ENCODE measurements around the gene LGMN. TPM values are rescaled to one million over a fixed set of nuclear protein-coding genes. Genes with fewer than 3 reads are reported as not detected.

LGMN gene
- total and polyA plus RNA-seq, 9 of the 15 experiments (the other 6 are each of a cell fraction or from before 2014, with no cell fraction given), result 0.05 to 1.4 (median 0.43) TPM; not detected in 2

- TF ChIP-seq, protein P1, sequence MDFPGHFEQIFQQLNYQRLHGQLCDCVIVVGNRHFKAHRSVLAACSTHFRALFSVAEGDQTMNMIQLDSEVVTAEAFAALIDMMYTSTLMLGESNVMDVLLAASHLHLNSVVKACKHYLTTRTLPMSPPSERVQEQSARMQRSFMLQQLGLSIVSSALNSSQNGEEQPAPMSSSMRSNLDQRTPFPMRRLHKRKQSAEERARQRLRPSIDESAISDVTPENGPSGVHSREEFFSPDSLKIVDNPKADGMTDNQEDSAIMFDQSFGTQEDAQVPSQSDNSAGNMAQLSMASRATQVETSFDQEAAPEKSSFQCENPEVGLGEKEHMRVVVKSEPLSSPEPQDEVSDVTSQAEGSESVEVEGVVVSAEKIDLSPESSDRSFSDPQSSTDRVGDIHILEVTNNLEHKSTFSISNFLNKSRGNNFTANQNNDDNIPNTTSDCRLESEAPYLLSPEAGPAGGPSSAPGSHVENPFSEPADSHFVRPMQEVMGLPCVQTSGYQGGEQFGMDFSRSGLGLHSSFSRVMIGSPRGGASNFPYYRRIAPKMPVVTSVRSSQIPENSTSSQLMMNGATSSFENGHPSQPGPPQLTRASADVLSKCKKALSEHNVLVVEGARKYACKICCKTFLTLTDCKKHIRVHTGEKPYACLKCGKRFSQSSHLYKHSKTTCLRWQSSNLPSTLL (IDR thresholded peaks at IDR 0.05), result no peak
- TF ChIP-seq PHTF2 (CRISPR knock-in tag; IDR thresholded peaks at IDR 0.05) (no peak), NR1H2 (CRISPR knock-in tag; IDR thresholded peaks at IDR 0.05) (no peak), PHF8 (IDR thresholded peaks at IDR 0.05; ENCODE audit: borderline replicate concordance, low read length) (peak; percentile 83; the same call in 1 of the 2 replicates), ZNF133 (CRISPR knock-in tag; IDR thresholded peaks at IDR 0.05) (no peak), FOSL1 (tag; conservative IDR thresholded peaks at IDR 0.05) (no peak), ZFP36 (IDR thresholded peaks at IDR 0.05; ENCODE audit: low read depth, low read length, partially characterized antibody) (no peak), ZNF174 (CRISPR knock-in tag; IDR thresholded peaks at IDR 0.05) (no peak), NCOA4 (IDR thresholded peaks at IDR 0.05; ENCODE audit: partially characterized antibody) (no peak), ZZZ3 (IDR thresholded peaks at IDR 0.05) (no peak), NRF1 (conservative IDR thresholded peaks at IDR 0.05 in 1 of 2, IDR thresholded peaks at IDR 0.05 in 1 of 2) (peak; percentile 93 to 95)
- TF ChIP-seq, protein P2, sequence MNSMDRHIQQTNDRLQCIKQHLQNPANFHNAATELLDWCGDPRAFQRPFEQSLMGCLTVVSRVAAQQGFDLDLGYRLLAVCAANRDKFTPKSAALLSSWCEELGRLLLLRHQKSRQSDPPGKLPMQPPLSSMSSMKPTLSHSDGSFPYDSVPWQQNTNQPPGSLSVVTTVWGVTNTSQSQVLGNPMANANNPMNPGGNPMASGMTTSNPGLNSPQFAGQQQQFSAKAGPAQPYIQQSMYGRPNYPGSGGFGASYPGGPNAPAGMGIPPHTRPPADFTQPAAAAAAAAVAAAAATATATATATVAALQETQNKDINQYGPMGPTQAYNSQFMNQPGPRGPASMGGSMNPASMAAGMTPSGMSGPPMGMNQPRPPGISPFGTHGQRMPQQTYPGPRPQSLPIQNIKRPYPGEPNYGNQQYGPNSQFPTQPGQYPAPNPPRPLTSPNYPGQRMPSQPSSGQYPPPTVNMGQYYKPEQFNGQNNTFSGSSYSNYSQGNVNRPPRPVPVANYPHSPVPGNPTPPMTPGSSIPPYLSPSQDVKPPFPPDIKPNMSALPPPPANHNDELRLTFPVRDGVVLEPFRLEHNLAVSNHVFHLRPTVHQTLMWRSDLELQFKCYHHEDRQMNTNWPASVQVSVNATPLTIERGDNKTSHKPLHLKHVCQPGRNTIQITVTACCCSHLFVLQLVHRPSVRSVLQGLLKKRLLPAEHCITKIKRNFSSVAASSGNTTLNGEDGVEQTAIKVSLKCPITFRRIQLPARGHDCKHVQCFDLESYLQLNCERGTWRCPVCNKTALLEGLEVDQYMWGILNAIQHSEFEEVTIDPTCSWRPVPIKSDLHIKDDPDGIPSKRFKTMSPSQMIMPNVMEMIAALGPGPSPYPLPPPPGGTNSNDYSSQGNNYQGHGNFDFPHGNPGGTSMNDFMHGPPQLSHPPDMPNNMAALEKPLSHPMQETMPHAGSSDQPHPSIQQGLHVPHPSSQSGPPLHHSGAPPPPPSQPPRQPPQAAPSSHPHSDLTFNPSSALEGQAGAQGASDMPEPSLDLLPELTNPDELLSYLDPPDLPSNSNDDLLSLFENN (IDR thresholded peaks at IDR 0.05; ENCODE audit: low read depth in 2 of 2, low read length in 2 of 2), result no peak
- TF ChIP-seq, protein P3, sequence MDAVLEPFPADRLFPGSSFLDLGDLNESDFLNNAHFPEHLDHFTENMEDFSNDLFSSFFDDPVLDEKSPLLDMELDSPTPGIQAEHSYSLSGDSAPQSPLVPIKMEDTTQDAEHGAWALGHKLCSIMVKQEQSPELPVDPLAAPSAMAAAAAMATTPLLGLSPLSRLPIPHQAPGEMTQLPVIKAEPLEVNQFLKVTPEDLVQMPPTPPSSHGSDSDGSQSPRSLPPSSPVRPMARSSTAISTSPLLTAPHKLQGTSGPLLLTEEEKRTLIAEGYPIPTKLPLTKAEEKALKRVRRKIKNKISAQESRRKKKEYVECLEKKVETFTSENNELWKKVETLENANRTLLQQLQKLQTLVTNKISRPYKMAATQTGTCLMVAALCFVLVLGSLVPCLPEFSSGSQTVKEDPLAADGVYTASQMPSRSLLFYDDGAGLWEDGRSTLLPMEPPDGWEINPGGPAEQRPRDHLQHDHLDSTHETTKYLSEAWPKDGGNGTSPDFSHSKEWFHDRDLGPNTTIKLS (IDR thresholded peaks at IDR 0.05; ENCODE audit: borderline replicate concordance, low read depth), result peak; percentile 100
- TF ChIP-seq, protein P4, sequence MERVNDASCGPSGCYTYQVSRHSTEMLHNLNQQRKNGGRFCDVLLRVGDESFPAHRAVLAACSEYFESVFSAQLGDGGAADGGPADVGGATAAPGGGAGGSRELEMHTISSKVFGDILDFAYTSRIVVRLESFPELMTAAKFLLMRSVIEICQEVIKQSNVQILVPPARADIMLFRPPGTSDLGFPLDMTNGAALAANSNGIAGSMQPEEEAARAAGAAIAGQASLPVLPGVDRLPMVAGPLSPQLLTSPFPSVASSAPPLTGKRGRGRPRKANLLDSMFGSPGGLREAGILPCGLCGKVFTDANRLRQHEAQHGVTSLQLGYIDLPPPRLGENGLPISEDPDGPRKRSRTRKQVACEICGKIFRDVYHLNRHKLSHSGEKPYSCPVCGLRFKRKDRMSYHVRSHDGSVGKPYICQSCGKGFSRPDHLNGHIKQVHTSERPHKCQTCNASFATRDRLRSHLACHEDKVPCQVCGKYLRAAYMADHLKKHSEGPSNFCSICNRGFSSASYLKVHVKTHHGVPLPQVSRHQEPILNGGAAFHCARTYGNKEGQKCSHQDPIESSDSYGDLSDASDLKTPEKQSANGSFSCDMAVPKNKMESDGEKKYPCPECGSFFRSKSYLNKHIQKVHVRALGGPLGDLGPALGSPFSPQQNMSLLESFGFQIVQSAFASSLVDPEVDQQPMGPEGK (CRISPR knock-in tag; IDR thresholded peaks at IDR 0.05; ENCODE audit: borderline replicate concordance), result no peak
Measured at GRCh38 chr14:92793709-92794546, 45.5 kb upstream of the LGMN start, which contains the start of gene GOLGA5 (continued).
